CD4-positive, alpha-beta T cell treated with Interleukin-21 for 1 hour (primary cell): ENCODE data around the gene CREBRF.
"Not testable (repeated sequence)": the region's sequence is repeated elsewhere in the genome, so short reads cannot be mapped to it uniquely, and the experiment has no call there.

Source experiments
- DNase-seq: peaks from one replicate; pipeline ENCODE4 v3.0.0-alpha.2; 2020

CREBRF gene

GRCh38 chr5:173055983-173056782 lies at the start of gene CREBRF:
Gene CREBRF, plus strand, starts transcription at chr5:173056352. Its CDS starts 24,424 bp downstream, at chr5:173080776.
- DNase-seq = peak; percentile 98

GRCh38 chr5:173010021-173010420 lies 46.1 kb upstream of the CREBRF start:
- DNase-seq = no peak

- DNase-seq = no peak
These were observed 45.3 kb upstream of the CREBRF start for GRCh38 chr5:173010547-173011464.

- no peak for DNase-seq
These were observed 44.6 kb upstream of the CREBRF start for GRCh38 chr5:173011566-173011965.

GRCh38 chr5:173012882-173013281 lies 43.3 kb upstream of the CREBRF start:
- DNase-seq = no peak

- DNase-seq = no peak
These were observed 41.5 kb upstream of the CREBRF start for GRCh38 chr5:173014671-173015070.

- no peak for DNase-seq
These were observed 41.0 kb upstream of the CREBRF start for GRCh38 chr5:173015192-173015591.

GRCh38 chr5:173015598-173016455 lies 40.3 kb upstream of the CREBRF start:
- DNase-seq = no peak

GRCh38 chr5:173016598-173017046 lies 39.5 kb upstream of the CREBRF start:
- no peak for DNase-seq

GRCh38 chr5:173017087-173017486 lies 39.1 kb upstream of the CREBRF start:
- DNase-seq = not testable (repeated sequence)

- DNase-seq = no peak
These were observed 37.8 kb upstream of the CREBRF start for GRCh38 chr5:173018358-173018757.

- no peak for DNase-seq
These were observed 36.0 kb upstream of the CREBRF start for GRCh38 chr5:173020154-173020581.

GRCh38 chr5:173020643-173021042 lies 35.5 kb upstream of the CREBRF start:
- DNase-seq = no peak

- DNase-seq = no peak
These were observed 30.5 kb upstream of the CREBRF start for GRCh38 chr5:173025651-173026050.

- DNase-seq = no peak
These were observed 28.2 kb upstream of the CREBRF start for GRCh38 chr5:173027905-173028304.

GRCh38 chr5:173028811-173029327 lies 27.3 kb upstream of the CREBRF start:
- no peak for DNase-seq

- DNase-seq = no peak
These were observed 26.6 kb upstream of the CREBRF start for GRCh38 chr5:173029499-173029921.

- not testable (repeated sequence) for DNase-seq
These were observed 24.1 kb upstream of the CREBRF start for GRCh38 chr5:173032096-173032495.

- DNase-seq = no peak
These were observed 23.4 kb upstream of the CREBRF start for GRCh38 chr5:173032730-173033129.

- DNase-seq = no peak
These were observed 22.2 kb upstream of the CREBRF start for GRCh38 chr5:173033923-173034322.

GRCh38 chr5:173035904-173036707 lies 20.0 kb upstream of the CREBRF start:
- no peak for DNase-seq
